Esophagus muscularis mucosa (tissue), 3 donors: Measurements from ENCODE around the gene IL17RD.

Experiments used
- CTCF ChIP-seq, 3 experiments: fragments of 200-600 bp in 2 of 3; fragments of 450-650 bp in 1 of 3; sonication (generic) in 2 of 3; IDR thresholded peaks; one replicate each; pipeline ENCODE4 v1.5.1; 2017 to 2019; ENCODE audit warnings: antibody characterized with exemption in 3 of 3, mild to moderate bottlenecking in 2 of 3, moderate library complexity in 1 of 3
- POLR2A ChIP-seq: fragments of 450-650 bp; IDR thresholded peaks from one replicate; pipeline ENCODE4 v1.6.1; 2017; ENCODE audit warnings: antibody characterized with exemption, moderate library complexity, mild to moderate bottlenecking, low read depth

- TF ChIP-seq CTCF (IDR thresholded peaks at IDR 0.05) = no peak
- no peak for TF ChIP-seq POLR2A
These were observed 29.5 kb upstream of the IL17RD start for GRCh38 chr3:57194641-57195040.
